SW 1271 (cell line): Measurements from ENCODE around the gene FTHL17.

Experiments
- DNase-seq, 2 experiments: peaks; one replicate each; lab custom pipeline; 2025; lab: John Stamatoyannopoulos, UW

Gene FTHL17

DNA sequence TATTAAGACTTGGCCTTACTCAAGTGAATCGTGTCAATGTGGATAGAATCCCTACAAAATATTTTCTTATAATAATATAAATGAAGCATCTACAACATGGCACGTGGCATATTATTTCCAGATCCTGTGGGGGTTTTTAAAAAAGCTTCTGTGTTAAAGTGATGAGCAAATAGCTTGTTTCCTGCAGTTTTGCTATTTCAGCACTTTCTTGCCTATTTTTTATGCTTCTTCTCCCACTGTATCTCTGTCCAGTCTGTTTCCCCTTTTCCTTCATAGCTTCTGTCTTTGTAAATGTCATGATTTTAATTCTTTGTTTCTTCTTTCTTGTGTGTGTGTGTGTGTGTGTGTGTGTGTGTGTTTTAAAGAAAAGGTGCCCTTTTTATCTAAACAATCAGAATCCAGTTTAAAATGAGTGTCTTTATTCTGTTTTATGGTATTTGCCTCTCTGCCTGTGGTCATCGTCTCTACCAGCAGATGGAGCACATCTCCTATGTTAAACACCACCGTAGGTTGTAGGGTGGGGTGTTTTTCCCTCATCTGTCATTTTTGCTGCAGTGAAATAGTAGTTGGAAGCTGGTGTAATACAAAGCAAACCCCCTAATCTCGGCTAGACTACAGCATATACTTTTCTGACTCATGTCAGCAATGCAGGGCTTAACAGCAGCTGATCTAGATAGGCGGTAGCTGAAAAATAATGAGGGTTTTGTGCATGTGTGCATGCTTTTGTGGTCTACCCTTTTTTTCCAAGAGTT lies 33.1 kb downstream of the FTHL17 start:
- no peak for DNase-seq

DNA sequence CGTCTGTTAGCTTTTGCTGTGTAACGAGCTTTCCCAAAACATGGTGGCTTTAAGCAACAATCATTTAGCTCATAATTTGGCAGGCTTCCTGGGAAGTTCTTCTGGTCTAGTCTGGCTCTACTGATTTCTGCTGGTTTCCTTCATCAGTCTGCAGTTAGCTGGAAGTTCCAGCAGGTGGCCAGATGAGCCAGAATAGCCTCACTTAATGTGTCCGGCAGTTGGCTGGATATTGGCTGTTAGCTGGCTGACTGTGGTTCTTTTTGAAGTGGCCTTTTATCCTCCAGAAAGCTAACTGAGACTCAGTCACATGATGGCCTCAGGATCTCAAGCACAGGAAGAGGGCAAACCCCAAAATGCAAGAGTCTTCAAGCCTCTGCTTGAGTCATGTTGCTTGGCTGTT lies 34.9 kb downstream of the FTHL17 start:
- no peak for DNase-seq

DNA sequence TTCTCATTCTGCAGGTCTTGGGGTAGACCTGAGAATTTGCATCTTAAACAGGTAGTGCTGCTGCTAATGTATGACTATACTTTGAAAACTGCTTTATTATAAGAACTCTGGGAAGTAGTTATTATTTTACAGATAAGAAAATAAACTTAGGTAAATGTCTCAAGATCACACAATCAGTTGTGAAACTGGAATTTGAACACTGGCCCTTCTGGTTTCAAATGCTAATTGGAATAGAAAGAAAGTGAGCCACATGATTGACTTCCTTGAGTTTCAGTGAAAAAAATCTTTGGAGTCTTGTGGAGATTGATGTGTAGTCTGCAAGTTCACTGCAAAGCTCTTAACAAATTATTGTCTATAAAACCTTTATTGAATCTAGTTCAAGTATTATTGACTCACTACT lies 44.5 kb downstream of the FTHL17 start:
- no peak for DNase-seq

DNA sequence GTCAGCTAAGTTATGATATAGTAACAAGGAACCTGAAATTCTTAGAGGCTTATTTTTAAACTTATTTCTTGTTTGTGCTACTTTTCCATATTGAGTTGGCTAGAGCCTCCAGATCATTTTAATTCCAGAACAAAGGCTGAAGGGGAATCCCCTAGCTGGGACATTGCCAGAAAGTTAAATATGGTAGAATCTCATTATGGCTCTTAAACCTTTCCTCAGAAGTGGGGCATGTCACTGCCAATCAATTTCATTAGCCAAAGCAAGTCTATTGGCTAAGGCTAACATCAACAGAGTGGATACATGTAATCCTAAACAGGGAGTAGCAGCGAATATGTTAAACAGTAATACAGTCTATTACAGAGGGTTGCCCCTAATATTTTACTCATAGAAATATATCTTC lies 47.0 kb downstream of the FTHL17 start:
- DNase-seq: no peak

DNA sequence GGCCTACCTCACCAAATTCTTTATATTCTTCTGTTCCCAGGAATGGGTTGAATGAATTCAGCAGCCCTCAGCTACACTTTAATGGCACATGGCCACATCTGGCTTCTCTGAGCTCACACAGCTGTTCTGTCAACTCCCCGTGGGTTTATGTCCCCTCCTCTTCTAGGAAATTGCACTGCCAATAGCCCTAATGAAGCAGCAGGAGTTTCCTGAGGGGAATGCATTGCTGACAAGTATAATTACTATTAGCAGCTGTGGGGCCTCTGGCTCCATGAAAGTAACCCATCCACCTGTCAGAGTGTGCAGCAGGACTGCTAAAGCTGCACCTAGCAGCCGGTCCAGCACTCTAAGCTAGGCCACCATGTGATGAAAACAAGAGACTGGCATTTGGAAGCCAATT lies 50.3 kb downstream of the FTHL17 start:
- no peak for DNase-seq
